NCI-H748 (cell line): ENCODE measurements around the gene MCEMP1.

ENCODE experiments used
- DNase-seq: peaks from one replicate; lab custom pipeline; 2025; ENCODE audit not compliant: unreplicated experiment; lab: John Stamatoyannopoulos, UW

Gene MCEMP1

DNA sequence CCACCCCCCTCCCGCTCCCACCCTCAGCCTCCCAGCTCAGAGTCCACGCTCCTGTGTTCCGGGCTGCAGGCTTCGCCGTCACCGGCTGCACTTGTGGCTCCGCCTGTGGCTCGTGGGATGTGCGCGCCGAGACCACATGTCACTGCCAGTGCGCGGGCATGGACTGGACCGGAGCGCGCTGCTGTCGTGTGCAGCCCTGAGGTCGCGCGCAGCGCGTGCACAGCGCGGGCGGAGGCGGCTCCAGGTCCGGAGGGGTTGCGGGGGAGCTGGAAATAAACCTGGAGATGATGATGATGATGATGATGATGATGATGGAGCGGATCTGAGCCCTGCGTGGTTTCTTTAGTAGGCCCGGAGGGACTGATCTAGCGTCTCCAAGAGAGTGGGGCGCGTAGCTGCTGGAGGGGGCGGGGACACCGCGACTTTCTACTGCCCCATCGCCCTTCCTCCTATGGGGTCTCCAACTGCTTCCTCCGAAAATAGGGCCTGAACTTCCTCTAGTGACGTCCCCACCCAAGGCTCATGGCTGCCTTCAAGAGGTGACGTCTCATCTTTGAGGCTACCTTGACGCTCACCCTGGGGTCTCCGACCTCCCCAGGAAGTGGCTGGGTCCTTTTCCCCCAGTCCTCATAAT lies 6.6 kb upstream of the MCEMP1 start:
- peak; percentile 43 for DNase-seq

- DNase-seq, result no peak
Measured at GRCh38 chr19:7670790-7671189, 6.1 kb upstream of the MCEMP1 start.

DNA sequence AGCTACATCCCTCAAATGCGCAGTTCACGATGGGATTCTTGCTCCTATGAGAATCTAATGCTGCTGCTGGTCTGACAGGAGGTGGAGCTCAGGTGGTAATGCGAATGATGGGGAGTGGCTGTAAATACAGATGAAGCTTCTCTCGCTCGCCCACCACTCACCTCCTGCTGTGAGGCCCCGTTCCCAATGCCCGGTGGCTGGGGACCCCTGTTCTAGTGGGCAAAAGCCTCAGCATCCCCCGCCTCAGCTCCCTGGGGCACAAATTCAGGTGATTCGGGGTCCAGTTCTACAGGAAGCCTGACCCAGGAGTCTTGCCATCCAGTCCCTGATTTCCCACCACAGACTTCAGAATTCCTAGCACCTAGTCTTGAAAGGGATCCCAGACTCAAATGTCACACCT lies 4.4 kb upstream of the MCEMP1 start:
- no peak for DNase-seq

DNA sequence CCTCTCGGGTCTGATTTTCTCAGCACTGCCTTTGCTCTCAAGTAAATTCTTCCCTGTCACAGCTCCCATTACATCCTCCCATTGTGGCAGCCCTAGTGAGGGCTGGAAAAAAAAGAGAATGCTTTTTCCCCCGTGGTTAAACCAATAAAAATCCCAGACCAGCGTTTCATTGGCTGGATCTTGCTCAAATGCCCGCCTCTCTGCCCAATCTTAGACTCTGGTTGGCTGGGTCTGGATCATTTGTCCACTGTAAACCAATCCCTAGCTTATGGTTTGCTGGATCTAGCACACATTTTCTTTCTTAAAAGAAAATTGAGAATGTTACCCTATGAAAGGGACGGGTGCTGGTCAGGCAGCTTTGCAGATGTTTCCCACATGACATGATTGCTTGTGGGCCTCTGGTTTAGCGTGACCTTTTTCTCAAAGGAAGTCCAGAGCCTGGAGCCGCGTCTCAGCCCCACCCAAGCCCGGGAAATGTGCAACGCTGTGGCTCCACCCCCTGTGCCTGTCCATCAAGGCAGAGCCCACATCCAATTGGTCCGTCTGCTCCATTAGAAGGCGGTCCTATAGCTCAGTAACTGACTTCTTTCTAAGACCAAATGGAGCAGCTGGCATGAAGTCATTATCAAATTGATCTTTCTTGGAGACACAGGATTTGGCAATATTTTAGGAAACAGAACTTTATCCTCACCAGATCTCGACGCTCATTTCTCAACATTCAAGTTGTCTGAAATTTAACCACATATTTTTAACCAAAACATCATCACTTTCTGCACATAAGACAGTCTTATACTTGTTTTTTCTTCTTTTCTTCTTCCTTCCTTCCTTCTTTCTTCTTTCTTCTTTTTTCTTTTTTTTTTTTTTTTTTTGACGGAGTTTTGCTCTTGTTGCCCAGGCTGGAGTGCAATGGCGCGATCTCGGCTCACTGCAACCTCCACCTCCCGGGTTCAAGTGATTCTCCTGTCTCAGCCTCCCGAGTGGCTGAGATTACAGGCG lies 2.6 kb upstream of the MCEMP1 start:
- peak; percentile 71 for DNase-seq

GRCh38 chr19:7676376-7676775 lies 514 bp upstream of the MCEMP1 start:
- DNase-seq, result no peak

DNA sequence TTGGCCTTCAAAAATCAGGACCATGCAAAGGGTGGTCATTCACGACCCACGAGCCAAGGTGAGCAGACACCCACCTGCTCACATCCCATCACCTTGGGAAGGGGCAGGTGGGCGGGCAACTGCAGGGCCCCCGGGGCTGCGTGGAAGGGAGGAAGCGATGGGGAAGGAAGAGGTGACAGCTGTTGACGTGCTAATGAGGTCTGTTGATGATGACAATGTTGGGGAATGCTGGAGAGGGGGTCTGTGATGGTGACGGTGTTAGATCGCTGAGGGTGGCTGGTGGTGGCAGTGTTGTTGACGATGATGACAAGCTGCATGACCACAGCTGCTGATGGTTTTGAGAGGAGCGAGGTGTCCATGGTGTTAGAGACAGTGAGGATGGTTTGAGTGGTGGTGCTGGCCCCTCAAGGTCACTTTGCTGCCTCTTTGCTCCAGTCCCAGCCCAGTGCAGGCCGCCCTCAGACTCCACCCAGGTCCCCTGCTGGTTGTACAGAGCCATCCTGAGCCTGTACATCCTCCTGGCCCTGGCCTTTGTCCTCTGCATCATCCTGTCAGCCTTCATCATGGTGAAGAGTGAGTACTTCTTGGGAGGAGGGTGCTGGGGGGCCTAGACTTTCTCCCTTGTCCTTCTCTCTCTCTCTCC lies 900 bp downstream of the MCEMP1 start:
- DNase-seq, result no peak

DNA sequence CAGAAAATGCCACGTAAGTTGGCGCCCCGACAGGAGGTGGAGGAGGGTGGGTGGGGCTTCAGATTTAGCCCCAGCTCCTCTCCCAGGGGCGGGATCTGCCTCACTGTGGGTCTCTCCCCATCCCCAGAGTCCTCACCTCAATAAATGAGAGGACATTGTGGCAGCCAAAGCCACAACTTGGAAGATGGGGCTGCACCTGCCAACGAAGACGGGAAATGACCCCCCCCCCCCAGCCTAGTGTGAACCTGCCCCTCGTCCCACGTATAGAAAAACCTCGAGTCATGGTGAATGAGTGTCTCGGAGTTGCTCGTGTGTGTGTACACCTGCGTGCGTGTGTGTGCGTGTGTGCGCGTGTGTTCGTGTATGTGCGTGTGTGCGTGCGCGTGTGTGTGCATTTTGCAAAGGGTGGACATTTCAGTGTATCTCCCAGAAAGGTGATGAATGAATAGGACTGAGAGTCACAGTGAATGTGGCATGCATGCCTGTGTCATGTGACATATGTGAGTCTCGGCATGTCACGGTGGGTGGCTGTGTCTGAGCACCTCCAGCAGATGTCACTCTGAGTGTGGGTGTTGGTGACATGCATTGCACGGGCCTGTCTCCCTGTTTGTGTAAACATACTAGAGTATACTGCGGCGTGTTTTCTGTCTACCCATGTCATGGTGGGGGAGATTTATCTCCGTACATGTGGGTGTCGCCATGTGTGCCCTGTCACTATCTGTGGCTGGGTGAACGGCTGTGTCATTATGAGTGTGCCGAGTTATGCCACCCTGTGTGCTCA lies 2.3 kb downstream of the MCEMP1 start:
- DNase-seq, result peak; percentile 14

DNA sequence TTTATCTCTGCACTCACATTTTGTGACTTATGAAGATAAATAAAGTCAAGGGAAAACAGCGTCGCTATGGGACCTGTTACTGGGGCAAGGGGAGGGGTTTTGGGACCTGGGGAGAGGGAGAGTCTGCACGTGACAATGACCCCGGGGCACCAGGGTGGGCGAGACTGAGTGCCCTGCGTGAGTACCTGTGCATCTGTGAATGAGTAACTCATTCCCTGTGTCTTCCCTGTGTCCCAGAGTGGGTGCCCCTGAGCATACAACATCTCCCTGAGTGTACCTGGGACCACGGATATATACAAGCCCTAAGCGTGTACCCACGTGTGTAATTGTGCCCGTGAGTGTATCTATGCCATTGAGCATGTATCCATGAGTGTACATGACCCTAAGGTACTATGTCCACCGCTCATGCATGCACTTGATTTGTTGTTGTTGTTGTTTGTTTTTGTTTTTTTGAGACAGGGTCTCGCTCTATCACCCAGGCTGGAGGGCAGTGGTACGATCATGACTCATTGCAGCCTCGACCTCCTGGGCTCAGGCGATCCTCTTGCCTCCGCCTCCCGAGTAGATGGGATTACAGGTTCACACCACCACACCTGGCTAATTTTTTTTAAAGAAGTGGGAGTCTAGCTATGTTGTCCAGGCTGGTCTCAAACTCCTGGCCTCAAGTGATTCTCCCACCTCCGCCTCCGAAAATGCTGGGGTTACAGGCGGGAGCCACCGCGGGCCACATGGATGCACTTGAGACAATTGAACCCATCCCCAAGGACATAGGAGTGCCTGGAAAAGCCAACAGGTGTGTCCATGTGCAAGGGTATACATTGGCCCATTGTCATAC lies 3.1 kb downstream of the MCEMP1 start:
- no peak for DNase-seq

GRCh38 chr19:7680606-7681339 lies 3.9 kb downstream of the MCEMP1 start, which contains the start of gene TRAPPC5:
TRAPPC5 (plus strand) TSS chr19:7680833; CDS start chr19:7682254, 1,421 bp downstream.
- DNase-seq, result peak; percentile 82

- peak; percentile 33 for DNase-seq
Measured at GRCh38 chr19:7681340-7682174, 4.7 kb downstream of the MCEMP1 start.

- DNase-seq, result no peak
Measured at GRCh38 chr19:7682175-7682855, 5.4 kb downstream of the MCEMP1 start.

GRCh38 chr19:7685546-7686445 lies 8.9 kb downstream of the MCEMP1 start:
- no peak for DNase-seq

- no peak for DNase-seq
Measured at GRCh38 chr19:7687177-7687576, 10.3 kb downstream of the MCEMP1 start.

- no peak for DNase-seq
Measured at GRCh38 chr19:7689165-7689564, 12.3 kb downstream of the MCEMP1 start.

GRCh38 chr19:7690779-7691258 lies 13.9 kb downstream of the MCEMP1 start:
- no peak for DNase-seq

DNA sequence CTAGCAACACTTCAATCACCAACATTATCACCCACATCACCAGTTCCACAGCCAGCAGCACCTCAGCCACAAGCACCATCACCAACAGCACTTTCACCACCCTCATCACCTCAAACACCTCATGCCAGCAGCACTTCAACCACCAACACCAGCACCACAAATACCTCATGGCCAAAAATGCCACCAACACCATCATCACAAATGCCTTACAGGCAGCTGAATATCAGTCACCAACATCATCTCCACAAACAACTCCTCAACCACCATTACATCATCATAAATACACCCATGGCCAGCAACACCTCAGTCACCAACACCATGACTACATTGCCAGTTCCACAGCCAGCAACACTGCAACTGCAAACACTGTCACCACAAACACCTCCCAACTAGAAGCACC lies 14.6 kb downstream of the MCEMP1 start:
- no peak for DNase-seq
